ENCODE measurements around the gene MAP1S.
"Not testable (repeated sequence)": the region's sequence is repeated elsewhere in the genome, so short reads cannot be mapped to it uniquely, and the experiment has no call there.

The MAP1S gene

GRCh38 chr19:17765069-17765618 lies 45.9 kb downstream of the MAP1S start:
- DNase-seq (ENCODE audit: low spot score): no peak

- peak; percentile 53 for DNase-seq (ENCODE audit: low spot score)
These were observed 47.4 kb downstream of the MAP1S start for GRCh38 chr19:17766543-17767131.

GRCh38 chr19:17767559-17767958 lies 48.3 kb downstream of the MAP1S start:
- no peak for DNase-seq (ENCODE audit: low spot score)

- no peak for DNase-seq (ENCODE audit: low spot score)
These were observed 51.3 kb downstream of the MAP1S start for GRCh38 chr19:17770613-17771012.

- DNase-seq (ENCODE audit: low spot score): no peak
These were observed 52.9 kb downstream of the MAP1S start for GRCh38 chr19:17772172-17772571.

GRCh38 chr19:17775245-17775927 lies 56.1 kb downstream of the MAP1S start:
- DNase-seq (ENCODE audit: low spot score): peak; percentile 79

GRCh38 chr19:17775991-17776803 lies 56.9 kb downstream of the MAP1S start:
- no peak for DNase-seq (ENCODE audit: low spot score)

GRCh38 chr19:17777840-17778239 lies 58.6 kb downstream of the MAP1S start:
- DNase-seq (ENCODE audit: low spot score): not testable (repeated sequence)

- DNase-seq (ENCODE audit: low spot score): no peak
These were observed 59.1 kb downstream of the MAP1S start for GRCh38 chr19:17778251-17778967.

GRCh38 chr19:17778968-17779929 lies 60.0 kb downstream of the MAP1S start:
- DNase-seq (ENCODE audit: low spot score): no peak

GRCh38 chr19:17780781-17781180 lies 61.5 kb downstream of the MAP1S start:
- DNase-seq (ENCODE audit: low spot score): no peak

- DNase-seq (ENCODE audit: low spot score): not testable (repeated sequence)
These were observed 64.4 kb downstream of the MAP1S start for GRCh38 chr19:17783721-17784120.

Data from HuH-7.5 (cell line).